A673 (cell line): ENCODE data around the gene CETP. TPM values are rescaled to one million over a fixed set of nuclear protein-coding genes. Genes with fewer than 3 reads are reported as not detected.

Experiments
- BruUV-seq: library from RNA; stranded (reverse); fragments of 400-500 nt; replicated peaks from 2 replicates; lab custom pipeline; 2021; lab: Mats Ljungman, UMichigan
- CTCF ChIA-PET: fragments of 300-600 bp; sonication (Branson Sonifier 250); formaldehyde crosslinking; loops from one replicate; lab custom pipeline; 2022; ENCODE audit warnings: antibody characterized with exemption; lab: Charles Lee
- POLR2A ChIA-PET: fragments of 300-600 bp; sonication (Branson Sonifier 250); formaldehyde crosslinking; loops from one replicate; lab custom pipeline; 2022; ENCODE audit warnings: antibody characterized with exemption; ENCODE audit not compliant: low non-redundant PET; lab: Charles Lee
- DNase-seq: peaks from one replicate; pipeline ENCODE4 v3.0.0-alpha.2; 2015; ENCODE audit warnings: low spot score
- H3K27ac ChIP-seq: fragments of 200-600 bp; sonication (generic); 2 replicates; pipeline ENCODE4 v1.5.1; 2016; ENCODE audit warnings: mixed run types, low read depth, mild to moderate bottlenecking, mixed read lengths, antibody characterized with exemption, low read length; ENCODE audit not compliant: poor library complexity, severe bottlenecking
- H3K27me3 ChIP-seq: fragments of 200-600 bp; sonication (generic); replicated peaks from 2 replicates; pipeline ENCODE4 v1.6.1; 2017; ENCODE audit warnings: mixed run types, low read depth, mild to moderate bottlenecking, mixed read lengths, antibody characterized with exemption, low read length; ENCODE audit not compliant: insufficient read depth, poor library complexity
- H3K36me3 ChIP-seq: fragments of 200-600 bp; sonication (generic); 2 replicates; pipeline ENCODE4 v1.6.1; 2016; ENCODE audit warnings: mixed run types, mild to moderate bottlenecking, mixed read lengths, antibody characterized with exemption, low read length; ENCODE audit not compliant: insufficient read depth, poor library complexity, severe bottlenecking
- H3K4me1 ChIP-seq: fragments of 200-600 bp; sonication (generic); 2 replicates; pipeline ENCODE4 v1.6.1; 2017; ENCODE audit warnings: mixed run types, mild to moderate bottlenecking, mixed read lengths, antibody characterized with exemption, low read length; ENCODE audit not compliant: insufficient read depth, poor library complexity, severe bottlenecking
- H3K4me3 ChIP-seq: fragments of 200-600 bp; sonication (generic); 2 replicates; pipeline ENCODE4 v1.5.1; 2016; ENCODE audit warnings: low read depth, mixed run types, mild to moderate bottlenecking, mixed read lengths, low read length; ENCODE audit not compliant: poor library complexity, severe bottlenecking
- H3K9me3 ChIP-seq: fragments of 200-600 bp; sonication (generic); 2 replicates; pipeline ENCODE4 v1.6.1; 2016; ENCODE audit warnings: mixed run types, low read depth, mild to moderate bottlenecking, mixed read lengths, antibody characterized with exemption, low read length; ENCODE audit not compliant: poor library complexity, severe bottlenecking
- EZH2 ChIP-seq: fragments of 200-600 bp; sonication (generic); IDR thresholded peaks from 2 replicates; pipeline ENCODE4 v1.6.1; 2017; ENCODE audit warnings: borderline replicate concordance, low read depth, mild to moderate bottlenecking, mixed read lengths, antibody characterized with exemption, low read length; ENCODE audit not compliant: poor library complexity, severe bottlenecking
- intact Hi-C: fragments of 100-400 bp; cut with micrococcal nuclease; formaldehyde crosslinking; loops from one replicate; pipeline ENCODE4 v1.10.0; 2022; ENCODE audit not compliant: unreplicated experiment
- total RNA-seq: library from RNA; stranded (reverse); gene quantifications from 2 replicates; pipeline ENCODE4 v1.2.3, GENCODE V29; 2021
- TF ChIP-seq, protein P1 (sequence below): fragments of 300-800, 200-600 bp; sonication (generic); conservative IDR thresholded peaks from 2 replicates; pipeline ENCODE4 v1.5.1; 2017; ENCODE audit warnings: low read depth, mild to moderate bottlenecking, antibody characterized with exemption, low read length, moderate library complexity, mixed read lengths

Gene CETP
- total RNA-seq, 1 experiment from 2014 or later = not detected

DNA sequence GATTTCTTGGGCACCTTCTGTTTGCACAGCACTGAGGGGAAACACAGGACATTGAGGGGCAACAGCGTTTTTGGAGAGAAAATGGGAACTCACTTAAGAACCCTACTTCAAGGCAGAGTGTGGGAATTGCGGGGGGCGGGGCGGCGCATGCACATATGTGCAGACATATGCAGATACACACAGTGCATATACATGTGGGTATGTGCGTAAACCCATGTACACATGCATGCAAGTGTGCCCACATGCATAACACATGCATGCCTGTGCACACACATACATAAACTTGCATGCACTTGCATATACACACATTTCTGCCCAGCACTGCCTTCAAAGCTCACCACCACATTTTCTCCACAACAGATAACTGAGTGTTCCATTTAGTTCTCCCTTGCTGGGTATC, 60.0 kb downstream of the CETP start:
- ChIA-PET POLR2A (no interaction called here), CTCF (no interaction called here)
- no peaks in the 10 kb centered on the region for H3K4me1 ChIP-seq
- intact Hi-C loops = no loop called here
- H3K36me3 ChIP-seq = no peaks in the 10 kb centered on the region
- no peaks in the 10 kb centered on the region for H3K27me3 ChIP-seq
- TF ChIP-seq EZH2 = no peak
- TF ChIP-seq, protein P1, sequence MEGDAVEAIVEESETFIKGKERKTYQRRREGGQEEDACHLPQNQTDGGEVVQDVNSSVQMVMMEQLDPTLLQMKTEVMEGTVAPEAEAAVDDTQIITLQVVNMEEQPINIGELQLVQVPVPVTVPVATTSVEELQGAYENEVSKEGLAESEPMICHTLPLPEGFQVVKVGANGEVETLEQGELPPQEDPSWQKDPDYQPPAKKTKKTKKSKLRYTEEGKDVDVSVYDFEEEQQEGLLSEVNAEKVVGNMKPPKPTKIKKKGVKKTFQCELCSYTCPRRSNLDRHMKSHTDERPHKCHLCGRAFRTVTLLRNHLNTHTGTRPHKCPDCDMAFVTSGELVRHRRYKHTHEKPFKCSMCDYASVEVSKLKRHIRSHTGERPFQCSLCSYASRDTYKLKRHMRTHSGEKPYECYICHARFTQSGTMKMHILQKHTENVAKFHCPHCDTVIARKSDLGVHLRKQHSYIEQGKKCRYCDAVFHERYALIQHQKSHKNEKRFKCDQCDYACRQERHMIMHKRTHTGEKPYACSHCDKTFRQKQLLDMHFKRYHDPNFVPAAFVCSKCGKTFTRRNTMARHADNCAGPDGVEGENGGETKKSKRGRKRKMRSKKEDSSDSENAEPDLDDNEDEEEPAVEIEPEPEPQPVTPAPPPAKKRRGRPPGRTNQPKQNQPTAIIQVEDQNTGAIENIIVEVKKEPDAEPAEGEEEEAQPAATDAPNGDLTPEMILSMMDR = no peak
- H3K9me3 ChIP-seq = no peaks in the 10 kb centered on the region
- H3K4me3 ChIP-seq = no peak overlapping the region
- no peak for DNase-seq
- no TSS peak for BruUV-seq
- no peak overlapping the region for H3K27ac ChIP-seq

DNA sequence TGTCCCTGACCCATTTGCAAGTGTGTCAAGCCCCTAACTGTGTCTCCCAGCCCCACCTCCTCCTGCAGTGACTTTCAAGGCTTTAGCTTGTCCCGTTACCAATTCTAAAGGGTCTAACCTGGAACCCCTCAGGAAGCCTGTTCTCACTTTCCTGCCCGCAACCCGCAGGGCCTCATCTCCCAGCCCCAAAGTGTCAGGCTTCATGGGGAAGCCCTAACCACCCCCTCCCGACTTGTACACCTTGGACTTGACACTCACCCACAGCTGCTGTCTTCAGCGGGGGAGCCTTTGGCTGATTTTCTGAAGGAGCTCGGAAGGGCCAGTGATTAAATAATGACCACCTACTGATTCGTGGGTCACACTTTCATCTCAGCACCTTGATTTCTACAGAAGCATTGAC, 60.7 kb downstream of the CETP start:
- ChIA-PET CTCF (no interaction called here), POLR2A (no interaction called here)
- TF ChIP-seq, protein P1 = no peak
- TF ChIP-seq EZH2 = no peak
- BruUV-seq = no TSS peak
- H3K4me1 ChIP-seq = no peaks in the 10 kb centered on the region
- intact Hi-C loops = no loop called here
- H3K4me3 ChIP-seq = no peak overlapping the region
- H3K27me3 ChIP-seq = no peaks in the 10 kb centered on the region
- DNase-seq = no peak
- H3K27ac ChIP-seq = no peak overlapping the region
- no peaks in the 10 kb centered on the region for H3K9me3 ChIP-seq
- no peaks in the 10 kb centered on the region for H3K36me3 ChIP-seq

DNA sequence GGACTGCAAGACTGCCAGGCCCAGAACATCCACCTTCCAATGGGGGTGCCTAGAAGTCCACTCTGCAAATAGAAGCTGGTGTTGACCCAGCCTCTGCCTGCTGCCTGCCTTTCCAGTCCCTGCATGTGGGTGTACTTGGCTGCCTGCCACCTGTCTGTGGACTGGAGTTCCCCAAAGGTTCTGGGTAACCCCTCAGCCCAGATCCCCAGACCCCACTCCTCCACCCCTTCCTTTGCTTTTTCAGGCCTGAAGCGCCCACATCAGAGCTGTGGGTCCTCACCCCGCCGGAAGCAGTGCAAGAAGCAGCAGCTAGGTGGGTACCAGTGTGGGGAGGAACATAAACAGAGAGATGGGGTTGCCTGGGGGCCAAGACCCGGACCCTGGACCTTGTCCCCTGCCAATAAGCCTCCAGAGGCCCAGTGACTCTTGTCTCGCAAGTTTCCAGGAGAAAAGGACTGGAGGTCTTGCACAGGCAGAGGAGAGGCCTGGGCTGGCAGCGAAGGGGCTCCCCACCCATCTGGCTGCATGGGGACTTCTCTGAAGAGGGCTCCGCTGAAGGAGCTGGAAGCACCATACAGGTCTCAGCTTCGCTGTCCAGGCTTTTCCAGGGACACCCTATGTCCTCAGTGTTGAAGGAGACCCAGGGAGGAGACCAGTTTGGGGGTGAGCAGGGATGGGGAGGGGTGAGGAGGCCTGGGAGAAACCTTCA, 61.9 kb downstream of the CETP start:
- no peaks in the 10 kb centered on the region for H3K27me3 ChIP-seq
- H3K4me3 ChIP-seq = no peak overlapping the region
- no peaks in the 10 kb centered on the region for H3K4me1 ChIP-seq
- BruUV-seq = no TSS peak
- H3K9me3 ChIP-seq = no peaks in the 10 kb centered on the region
- CTCF ChIA-PET = no interaction called here
- TF ChIP-seq, protein P1 = no peak
- TF ChIP-seq EZH2 = no peak
- DNase-seq = no peak
- no peak overlapping the region for H3K27ac ChIP-seq
- intact Hi-C loops = no loop called here
- no peaks in the 10 kb centered on the region for H3K36me3 ChIP-seq
- POLR2A ChIA-PET = no interaction called here
